ENCODE measurements around the gene KRTAP13-1.

Gene KRTAP13-1

GRCh38 chr21:30395731-30396130 is at the start of gene KRTAP13-1:
Gene KRTAP13-1, plus strand, starts transcription at chr21:30396031. Its CDS starts 56 bp downstream, at chr21:30396087.
- no peak for DNase-seq

- DNase-seq, result no peak
These were observed 47.3 kb upstream of the KRTAP13-1 start, which contains the start of gene KRTAP23-1 for GRCh38 chr21:30348506-30348905. Gene KRTAP23-1, minus strand, starts transcription at chr21:30348606. Its CDS starts 0 bp downstream, at chr21:30348606.

- DNase-seq, result no peak
These were observed 46.3 kb upstream of the KRTAP13-1 start for GRCh38 chr21:30349572-30349971.

GRCh38 chr21:30351534-30351933 is 44.3 kb upstream of the KRTAP13-1 start:
- DNase-seq, result no peak

- DNase-seq, result no peak
These were observed 41.4 kb upstream of the KRTAP13-1 start for GRCh38 chr21:30354308-30355005.

- no peak for DNase-seq
These were observed 39.9 kb upstream of the KRTAP13-1 start for GRCh38 chr21:30355906-30356305.

- DNase-seq, result no peak
These were observed 23.6 kb upstream of the KRTAP13-1 start, which contains the start of gene KRTAP13-2 for GRCh38 chr21:30372139-30372770. Gene KRTAP13-2, minus strand, starts transcription at chr21:30372271. Its CDS starts 58 bp downstream, at chr21:30372213.

GRCh38 chr21:30382201-30382600 is 13.6 kb upstream of the KRTAP13-1 start:
- no peak for DNase-seq

- DNase-seq, result no peak
These were observed 4.3 kb upstream of the KRTAP13-1 start for GRCh38 chr21:30391492-30392025.

GRCh38 chr21:30408782-30409494 is 13.1 kb downstream of the KRTAP13-1 start:
- DNase-seq, result peak in 1 of 51 donors; percentile 3

GRCh38 chr21:30415993-30416392 is 20.2 kb downstream of the KRTAP13-1 start:
- DNase-seq, result no peak

GRCh38 chr21:30425826-30426225 is 30.0 kb downstream of the KRTAP13-1 start, which contains the start of gene KRTAP13-3:
Gene KRTAP13-3, minus strand, starts transcription at chr21:30425926. Its CDS starts 14 bp downstream, at chr21:30425912.
- DNase-seq, result no peak

GRCh38 chr21:30426731-30427130 is 30.9 kb downstream of the KRTAP13-1 start:
- DNase-seq, result no peak

- DNase-seq, result no peak
These were observed 34.4 kb downstream of the KRTAP13-1 start, which contains the start of gene KRTAP13-4 for GRCh38 chr21:30430170-30430655. Gene KRTAP13-4, plus strand, starts transcription at chr21:30430220. Its CDS starts 56 bp downstream, at chr21:30430276.

- DNase-seq, result peak in 2 of 51 donors; percentile 0 to 1
These were observed 38.3 kb downstream of the KRTAP13-1 start for GRCh38 chr21:30434033-30434631.

- no peak for DNase-seq
These were observed 41.3 kb downstream of the KRTAP13-1 start for GRCh38 chr21:30437010-30437565.

GRCh38 chr21:30439975-30440374 is 44.1 kb downstream of the KRTAP13-1 start, which contains the start of gene KRTAP15-1:
Gene KRTAP15-1, plus strand, starts transcription at chr21:30440275. Its CDS starts 53 bp downstream, at chr21:30440328.
- DNase-seq, result no peak

GRCh38 chr21:30443226-30443625 is 47.4 kb downstream of the KRTAP13-1 start:
- DNase-seq, result no peak

- DNase-seq, result no peak
These were observed 48.4 kb downstream of the KRTAP13-1 start for GRCh38 chr21:30444204-30444603.
